HK-2 (cell line): ENCODE data around the gene PSMB3.

ENCODE experiments used
- DNase-seq: peaks from one replicate; pipeline ENCODE4 v3.0.0-alpha.2; 2018; ENCODE audit not compliant: unreplicated experiment

The PSMB3 gene

GRCh38 chr17:38796451-38797157 is 44.1 kb downstream of the PSMB3 start:
- DNase-seq: no peak

- no peak for DNase-seq
Measured at GRCh38 chr17:38797158-38797490, 44.6 kb downstream of the PSMB3 start.

GRCh38 chr17:38797828-38798227 is 45.3 kb downstream of the PSMB3 start:
- DNase-seq: no peak

- DNase-seq: peak; percentile 55
Measured at GRCh38 chr17:38798614-38799500, 46.3 kb downstream of the PSMB3 start.

GRCh38 chr17:38799501-38800236 is 47.1 kb downstream of the PSMB3 start, which contains the start of gene PIP4K2B:
Gene PIP4K2B (minus strand): TSS chr17:38799556. CDS start chr17:38799424, 132 bp downstream.
- peak; percentile 97 for DNase-seq

GRCh38 chr17:38800237-38800760 is 47.8 kb downstream of the PSMB3 start:
- no peak for DNase-seq

DNA sequence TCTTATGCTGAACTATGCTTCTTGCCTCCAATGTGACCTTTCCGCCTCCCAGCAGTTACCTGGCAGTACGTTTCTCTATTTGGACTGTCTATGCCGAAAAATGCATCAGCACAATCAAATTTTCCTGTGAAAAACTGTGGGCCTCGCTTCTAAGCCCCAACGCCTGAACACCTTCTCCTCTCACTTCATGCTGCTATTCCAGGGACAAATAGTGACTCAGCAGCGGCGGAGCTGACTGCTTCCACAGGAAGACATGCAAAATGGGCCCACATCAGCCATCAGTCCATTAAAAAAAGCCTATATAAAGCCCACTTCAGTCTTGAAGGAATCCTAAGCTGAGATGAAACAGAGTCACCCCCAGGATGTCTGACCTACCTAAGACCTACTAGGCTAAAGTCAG is 57.3 kb downstream of the PSMB3 start:
- no peak for DNase-seq
